HepG2 (cell line): ENCODE results near the gene SNURF. TPM values are rescaled to one million over a fixed set of nuclear protein-coding genes. Genes with fewer than 3 reads are reported as not detected.

Experiments used
- BRF2 ChIP-seq: sonication (generic); formaldehyde crosslinking; IDR thresholded peaks from 2 replicates; pipeline ENCODE4 v1.8.1; 2022; ENCODE audit warnings: mild to moderate bottlenecking, missing genetic modification reagents
- CENPX ChIP-seq: sonication (generic); formaldehyde crosslinking; IDR thresholded peaks from 2 replicates; pipeline ENCODE4 v1.9.0; 2021; ENCODE audit warnings: mild to moderate bottlenecking, missing genetic modification reagents, moderate library complexity
- DZIP1 ChIP-seq: sonication (generic); formaldehyde crosslinking; IDR thresholded peaks from 2 replicates; pipeline ENCODE4 v1.5.0; 2020; ENCODE audit warnings: mild to moderate bottlenecking, missing genetic modification reagents
- GATAD1 ChIP-seq: IDR thresholded peaks from 2 replicates; pipeline ENCODE4 v1.6.1; 2016; ENCODE audit warnings: missing genetic modification reagents, missing compliant biosample characterization
- HNRNPLL ChIP-seq: fragments of 200-400 bp; formaldehyde crosslinking; IDR thresholded peaks from 2 replicates; pipeline ENCODE4 v1.6.1; 2017; ENCODE audit warnings: mild to moderate bottlenecking, low read depth, low read length; ENCODE audit not compliant: poor library complexity, severe bottlenecking
- IKZF5 ChIP-seq: IDR thresholded peaks from 2 replicates; pipeline ENCODE4 v1.6.1; 2018; ENCODE audit warnings: missing genetic modification reagents, mild to moderate bottlenecking, missing compliant biosample characterization
- MAZ ChIP-seq, 2 experiments: sonication (generic) in 1 of 2; formaldehyde crosslinking in 1 of 2; IDR thresholded peaks; 2 replicates each; pipeline versions ENCODE4 v1.5.0 to v1.6.1; 2012 to 2020; ENCODE audit warnings: low read depth in 2 of 2, mild to moderate bottlenecking in 2 of 2, borderline replicate concordance in 1 of 2, improper control_type of control experiment in 1 of 2, low read length in 1 of 2, missing genetic modification reagents in 1 of 2, moderate library complexity in 1 of 2
- MEIS2 ChIP-seq: sonication (generic); formaldehyde crosslinking; IDR thresholded peaks from 2 replicates; pipeline ENCODE4 v1.9.0; 2021; ENCODE audit warnings: mild to moderate bottlenecking, missing genetic modification reagents
- MTA3 ChIP-seq: sonication (generic); formaldehyde crosslinking; IDR thresholded peaks from 2 replicates; pipeline ENCODE4 v1.4.0; 2020; ENCODE audit warnings: missing genetic modification reagents
- RARG ChIP-seq: sonication (generic); formaldehyde crosslinking; IDR thresholded peaks from 2 replicates; pipeline ENCODE4 v1.4.0; 2020; ENCODE audit warnings: low read depth, mild to moderate bottlenecking, missing genetic modification reagents
- SAFB2 ChIP-seq: sonication (generic); formaldehyde crosslinking; IDR thresholded peaks from 2 replicates; pipeline ENCODE4 v1.5.1; 2020; ENCODE audit warnings: missing genetic modification reagents, low read depth, mild to moderate bottlenecking, borderline replicate concordance
- ZBTB21 ChIP-seq: sonication (generic); formaldehyde crosslinking; IDR thresholded peaks from 2 replicates; pipeline ENCODE4 v1.4.0; 2020; ENCODE audit warnings: missing genetic modification reagents
- ZFP82 ChIP-seq: sonication (generic); formaldehyde crosslinking; IDR thresholded peaks from 2 replicates; pipeline ENCODE4 v1.5.1; 2020; ENCODE audit warnings: mild to moderate bottlenecking, missing genetic modification reagents, borderline replicate concordance
- ZNF121 ChIP-seq: sonication (generic); formaldehyde crosslinking; IDR thresholded peaks from 2 replicates; pipeline ENCODE4 v1.5.0; 2020; ENCODE audit warnings: mild to moderate bottlenecking, missing genetic modification reagents
- ZNF17 ChIP-seq: sonication (generic); formaldehyde crosslinking; IDR thresholded peaks from 2 replicates; pipeline ENCODE4 v1.5.0; 2020; ENCODE audit warnings: mild to moderate bottlenecking, missing genetic modification reagents
- ZNF224 ChIP-seq: sonication (generic); formaldehyde crosslinking; IDR thresholded peaks from 2 replicates; pipeline ENCODE4 v1.5.0; 2020; ENCODE audit warnings: mild to moderate bottlenecking, missing genetic modification reagents
- ZNF574 ChIP-seq: sonication (generic); formaldehyde crosslinking; IDR thresholded peaks from 2 replicates; pipeline ENCODE4 v1.4.0; 2020; ENCODE audit warnings: missing genetic modification reagents
- ZNF619 ChIP-seq: sonication (generic); formaldehyde crosslinking; IDR thresholded peaks from 2 replicates; pipeline ENCODE4 v1.4.0; 2020; ENCODE audit warnings: mild to moderate bottlenecking, missing genetic modification reagents
- ZNF746 ChIP-seq: sonication (generic); formaldehyde crosslinking; IDR thresholded peaks from 2 replicates; pipeline ENCODE4 v1.8.0; 2022; ENCODE audit warnings: mild to moderate bottlenecking, missing genetic modification reagents
- polyA plus RNA-seq, 8 experiments: library from polyadenylated mRNA; depleted of rRNA in 3 of 8; stranded (reverse) in 7 of 8; unstranded in 1 of 8; fragments of >200 nt; fragmentation: Illumina TruSeq in 4 of 8; extraction: Trizol in 4 of 8; gene quantifications; 2 replicates each; pipeline versions ENCODE4 v1.2.1 to v1.2.3, GENCODE V29; 2011 to 2016; ENCODE audit warnings: low read depth in 4 of 8, missing spikeins in 1 of 8, mixed read lengths in 1 of 8; ENCODE audit not compliant: insufficient read depth in 1 of 8
- total RNA-seq, 5 experiments: library from RNA; depleted of rRNA; stranded (reverse); fragments of >200 nt; fragmentation: Illumina TruSeq; extraction: Trizol; gene quantifications; 2 replicates each; pipeline ENCODE4 v1.2.3, GENCODE V29; 2016; ENCODE audit warnings: low read depth in 1 of 5
- TF ChIP-seq, protein P1 (sequence below): sonication (generic); formaldehyde crosslinking; IDR thresholded peaks from 2 replicates; pipeline ENCODE4 v1.5.0; 2020; ENCODE audit warnings: missing genetic modification reagents

Gene SNURF
- total and polyA plus RNA-seq, 2 of the 13 experiments (the other 11 are each of a cell fraction or from before 2014, with no cell fraction given), result 2.1 to 7.6 TPM

DNA sequence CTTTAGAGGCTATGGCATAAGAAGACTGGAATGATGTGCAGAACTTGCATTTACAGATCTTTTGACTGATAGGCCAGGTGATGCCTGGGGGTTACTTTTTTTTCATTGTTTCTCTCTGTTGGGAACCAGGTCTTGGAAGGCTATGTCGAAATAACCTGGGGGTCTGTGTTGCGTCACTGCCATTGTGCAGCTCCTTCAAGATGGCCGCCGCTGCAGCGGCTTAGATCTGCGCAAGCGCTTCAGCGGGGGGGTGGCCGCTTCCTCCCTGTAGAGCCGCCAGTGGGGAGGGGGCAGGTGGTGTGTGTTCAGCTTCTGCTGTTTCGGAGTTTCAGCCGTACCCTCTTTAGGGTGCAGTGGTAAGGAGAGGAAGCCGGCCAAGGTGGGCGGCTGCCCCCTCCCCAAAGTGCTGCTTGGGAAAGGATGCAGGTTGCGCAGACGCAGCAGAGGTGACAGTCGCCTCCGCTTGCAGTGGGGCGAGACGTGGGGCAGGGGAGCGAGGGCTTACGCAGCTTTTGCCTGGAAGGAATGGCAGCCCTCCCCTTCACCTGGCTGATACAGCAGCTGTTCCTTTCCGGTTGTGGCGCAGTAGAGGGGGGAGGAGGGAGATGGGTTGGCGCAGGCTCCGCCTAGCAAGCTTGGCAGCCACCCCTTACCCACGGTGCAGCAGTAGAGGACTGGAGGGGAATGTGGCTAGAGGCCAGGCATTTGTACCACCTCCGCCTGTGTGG lies 1.5 kb downstream of the SNURF start (continued):
- TF ChIP-seq DZIP1 (CRISPR knock-in tag) (no peak), CENPX (no peak), HNRNPLL (peak; percentile 91), RARG (CRISPR knock-in tag) (no peak), ZNF574 (CRISPR knock-in tag) (0 out of 2 replicates have a peak, but pooled peaks have one; percentile 34), GATAD1 (CRISPR knock-in tag) (peak; percentile 23; the same call in 1 of the 2 replicates), IKZF5 (CRISPR knock-in tag) (no peak), ZBTB21 (CRISPR knock-in tag) (0 out of 2 replicates have a peak, but pooled peaks have one; percentile 37), ZNF619 (CRISPR knock-in tag) (no peak), ZNF746 (CRISPR knock-in tag) (no peak), SAFB2 (CRISPR knock-in tag) (no peak), ZFP82 (CRISPR knock-in tag) (no peak), BRF2 (CRISPR knock-in tag) (no peak), ZNF121 (CRISPR knock-in tag) (no peak), ZNF17 (no peak), MTA3 (no peak), MEIS2 (CRISPR knock-in tag) (peak; percentile 20; the same call in 1 of the 2 replicates), MAZ (IDR thresholded peaks at IDR 0.05; ENCODE audit: borderline replicate concordance, low read depth, low read length) (no peak), MAZ (CRISPR knock-in tag; IDR thresholded peaks at IDR 0.05; ENCODE audit: low read depth) (peak; percentile 62; the same call in 1 of the 2 replicates), ZNF224 (no peak)
- TF ChIP-seq, protein P1, sequence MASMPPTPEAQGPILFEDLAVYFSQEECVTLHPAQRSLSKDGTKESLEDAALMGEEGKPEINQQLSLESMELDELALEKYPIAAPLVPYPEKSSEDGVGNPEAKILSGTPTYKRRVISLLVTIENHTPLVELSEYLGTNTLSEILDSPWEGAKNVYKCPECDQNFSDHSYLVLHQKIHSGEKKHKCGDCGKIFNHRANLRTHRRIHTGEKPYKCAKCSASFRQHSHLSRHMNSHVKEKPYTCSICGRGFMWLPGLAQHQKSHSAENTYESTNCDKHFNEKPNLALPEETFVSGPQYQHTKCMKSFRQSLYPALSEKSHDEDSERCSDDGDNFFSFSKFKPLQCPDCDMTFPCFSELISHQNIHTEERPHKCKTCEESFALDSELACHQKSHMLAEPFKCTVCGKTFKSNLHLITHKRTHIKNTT (CRISPR knock-in tag), result no peak
